GM21381 (cell line): ENCODE data around the gene PAGE4.

Experiments used
- ATAC-seq: cut with Tn5 transposase; IDR thresholded peaks from one replicate; pipeline ENCODE4 v1.9.1; 2021; ENCODE audit warnings: mild to moderate bottlenecking, moderate library complexity; ENCODE audit not compliant: unreplicated experiment

PAGE4 gene

GRCh38 chrX:49868739-49869138 lies 39.6 kb downstream of the PAGE4 start:
- no peak for ATAC-seq

- no peak for ATAC-seq
Measured at GRCh38 chrX:49876750-49877149, 47.6 kb downstream of the PAGE4 start.

- ATAC-seq = no peak
Measured at GRCh38 chrX:49877397-49878101, 48.4 kb downstream of the PAGE4 start.

GRCh38 chrX:49878128-49878833 lies 49.2 kb downstream of the PAGE4 start:
- ATAC-seq = no peak

GRCh38 chrX:49878834-49879655 lies 49.9 kb downstream of the PAGE4 start, which contains the start of gene USP27X:
Gene USP27X, plus strand, starts transcription at chrX:49879484. Its CDS starts 824 bp downstream, at chrX:49880308.
- peak; percentile 97 for ATAC-seq

GRCh38 chrX:49879656-49880277 lies 50.7 kb downstream of the PAGE4 start:
- peak; percentile 11 for ATAC-seq

- no peak for ATAC-seq
Measured at GRCh38 chrX:49880668-49881067, 51.6 kb downstream of the PAGE4 start.
